Measurements from ENCODE around the gene CD19. TPM values are rescaled to one million over a fixed set of nuclear protein-coding genes. Genes with fewer than 3 reads are reported as not detected.
"Not testable (repeated sequence)": the region's sequence is repeated elsewhere in the genome, so short reads cannot be mapped to it uniquely, and the experiment has no call there.

The CD19 gene
- total RNA-seq, 1 donor from 2014 or later, result under 0.01 TPM

GRCh38 chr16:28933171-28933570 lies 1.4 kb downstream of the CD19 start:
- DNase-seq (ENCODE audit: low spot score in 2 of 2) (no peak), FAIRE-seq (no peak)

- no peak for DNase-seq (ENCODE audit: low spot score in 2 of 2)
- no peak for FAIRE-seq
These were observed 3.6 kb downstream of the CD19 start for GRCh38 chr16:28935346-28935745.

- FAIRE-seq, result no peak
- DNase-seq (ENCODE audit: low spot score in 2 of 2), result peak; percentile 50 to 78
These were observed 4.4 kb downstream of the CD19 start for GRCh38 chr16:28935924-28936783.

- FAIRE-seq (no peak), DNase-seq (ENCODE audit: low spot score in 2 of 2) (no peak)
These were observed 5.0 kb downstream of the CD19 start for GRCh38 chr16:28936784-28937155.

- DNase-seq (ENCODE audit: low spot score in 2 of 2) (no peak), FAIRE-seq (no peak)
These were observed 5.6 kb downstream of the CD19 start for GRCh38 chr16:28937222-28937876.

GRCh38 chr16:28938721-28939120 lies 7.0 kb downstream of the CD19 start:
- no peak for FAIRE-seq
- no peak for DNase-seq (ENCODE audit: low spot score in 2 of 2)

- not testable (repeated sequence) for DNase-seq (ENCODE audit: low spot score in 2 of 2); FAIRE-seq
These were observed 8.1 kb downstream of the CD19 start for GRCh38 chr16:28939825-28940224.

- DNase-seq (ENCODE audit: low spot score in 2 of 2), result no peak
- no peak for FAIRE-seq
These were observed 11.5 kb downstream of the CD19 start for GRCh38 chr16:28943281-28943680.

GRCh38 chr16:28946681-28947080 lies 14.9 kb downstream of the CD19 start:
- no peak for DNase-seq (ENCODE audit: low spot score in 2 of 2)
- FAIRE-seq, result no peak

- peak; percentile 98 to 99 for DNase-seq (ENCODE audit: low spot score in 2 of 2)
- peak; percentile 99 for FAIRE-seq
These were observed 19.1 kb downstream of the CD19 start, which contains the start of gene NFATC2IP for GRCh38 chr16:28950648-28951409. TSS of gene NFATC2IP (plus strand) at chr16:28950937. CDS start at chr16:28951012, 75 bp downstream.

GRCh38 chr16:28951410-28951943 lies 19.7 kb downstream of the CD19 start:
- FAIRE-seq, result no peak
- no peak for DNase-seq (ENCODE audit: low spot score in 2 of 2)

GRCh38 chr16:28958216-28958615 lies 26.4 kb downstream of the CD19 start:
- FAIRE-seq (no peak), DNase-seq (ENCODE audit: low spot score in 2 of 2) (no peak)

- FAIRE-seq (no peak), DNase-seq (ENCODE audit: low spot score in 2 of 2) (no peak)
These were observed 27.1 kb downstream of the CD19 start for GRCh38 chr16:28958836-28959235.

GRCh38 chr16:28964072-28964471 lies 32.3 kb downstream of the CD19 start:
- FAIRE-seq, result no peak
- no peak for DNase-seq (ENCODE audit: low spot score in 2 of 2)

- FAIRE-seq (no peak), DNase-seq (ENCODE audit: low spot score in 2 of 2) (no peak)
These were observed 32.7 kb downstream of the CD19 start for GRCh38 chr16:28964496-28964895.

GRCh38 chr16:28967156-28967555 lies 35.4 kb downstream of the CD19 start:
- DNase-seq (ENCODE audit: low spot score in 2 of 2) (no peak), FAIRE-seq (no peak)

- not testable (repeated sequence) for FAIRE-seq; DNase-seq (ENCODE audit: low spot score in 2 of 2)
These were observed 37.9 kb downstream of the CD19 start for GRCh38 chr16:28969696-28970095.

- FAIRE-seq (no peak), DNase-seq (ENCODE audit: low spot score in 2 of 2) (peak in 1 of 2 donors; percentile 54)
These were observed 42.3 kb downstream of the CD19 start for GRCh38 chr16:28974007-28974436.

GRCh38 chr16:28974437-28975157 lies 42.8 kb downstream of the CD19 start, which contains the start of gene SPNS1:
TSS of gene SPNS1 (plus strand) at chr16:28974778. CDS start at chr16:28975152, 374 bp downstream.
- DNase-seq (ENCODE audit: low spot score in 2 of 2), result peak; percentile 98 to 99
- no peak for FAIRE-seq

- FAIRE-seq, result no peak
- DNase-seq (ENCODE audit: low spot score in 2 of 2), result no peak
These were observed 43.4 kb downstream of the CD19 start for GRCh38 chr16:28975158-28975599.

Measured in frontal cortex (tissue), 4 donors.